Measurements from ENCODE around the gene ENO1. TPM values are rescaled to one million over a fixed set of nuclear protein-coding genes. Genes with fewer than 3 reads are reported as not detected.
"Not testable (repeated sequence)": the region's sequence is repeated elsewhere in the genome, so short reads cannot be mapped to it uniquely, and the experiment has no call there.

The ENO1 gene
- total RNA-seq, 2 experiments from 2014 or later = 4,199 to 4,245 TPM

DNA sequence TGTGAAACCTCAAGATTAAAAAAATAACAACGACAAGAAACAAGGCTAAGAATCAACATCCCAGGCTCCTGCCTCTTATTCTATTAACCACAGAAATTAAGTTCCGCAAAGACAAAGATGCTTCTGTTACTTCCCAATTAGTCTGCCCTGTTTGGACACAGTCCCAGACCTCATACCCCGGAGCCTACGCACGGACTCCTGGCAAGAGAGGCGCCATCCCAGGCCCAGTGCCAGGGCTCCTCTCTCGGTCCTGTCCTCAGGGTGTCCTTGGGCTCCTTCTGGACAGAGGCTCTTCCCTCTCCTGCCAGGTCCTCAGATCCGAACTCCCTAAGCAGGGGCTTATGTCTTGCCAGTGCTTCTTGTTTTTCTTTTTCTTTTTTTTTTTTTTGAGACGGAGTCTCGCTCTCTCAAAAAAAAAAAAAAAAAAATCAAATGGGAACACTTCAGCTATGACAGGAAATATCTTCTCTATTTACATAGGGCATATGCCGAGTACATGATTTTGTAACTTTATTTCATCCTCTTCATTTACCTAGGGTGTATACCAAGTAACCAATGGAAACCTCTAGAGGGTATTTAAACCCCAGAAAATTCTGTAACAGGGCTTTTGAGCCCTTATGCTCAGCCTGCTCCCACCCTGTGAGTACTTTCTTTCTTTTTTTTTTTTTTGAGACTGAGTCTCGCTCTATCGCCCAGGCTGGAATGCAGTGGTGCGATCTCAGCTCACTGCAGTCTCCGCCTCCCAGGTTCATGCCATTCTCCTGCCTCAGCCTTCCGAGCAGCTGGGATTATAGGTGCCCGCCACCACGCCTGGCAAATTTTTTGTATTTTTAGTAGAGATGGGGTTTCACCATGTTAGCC, 11.7 kb upstream of the ENO1 start:
- H3K4me1 Mint-ChIP-seq (ENCODE audit: low read depth) = peaks cover 6% of the 10 kb centered on the region
- intact Hi-C loops (cut with micrococcal nuclease) = no loop called here
- POLR2A ChIA-PET = no interaction called here
- H3K27me3 Mint-ChIP-seq = no peaks in the 10 kb centered on the region
- CTCF ChIA-PET = no interaction called here
- H3K9me3 Mint-ChIP-seq = no peaks in the 10 kb centered on the region
- no peak overlapping the region for H3K4me3 Mint-ChIP-seq
- H3K36me3 Mint-ChIP-seq (ENCODE audit: low read depth) = no peaks in the 10 kb centered on the region
- no peak for DNase-seq
- ATAC-seq = no peak
- TF ChIP-seq, protein P1, sequence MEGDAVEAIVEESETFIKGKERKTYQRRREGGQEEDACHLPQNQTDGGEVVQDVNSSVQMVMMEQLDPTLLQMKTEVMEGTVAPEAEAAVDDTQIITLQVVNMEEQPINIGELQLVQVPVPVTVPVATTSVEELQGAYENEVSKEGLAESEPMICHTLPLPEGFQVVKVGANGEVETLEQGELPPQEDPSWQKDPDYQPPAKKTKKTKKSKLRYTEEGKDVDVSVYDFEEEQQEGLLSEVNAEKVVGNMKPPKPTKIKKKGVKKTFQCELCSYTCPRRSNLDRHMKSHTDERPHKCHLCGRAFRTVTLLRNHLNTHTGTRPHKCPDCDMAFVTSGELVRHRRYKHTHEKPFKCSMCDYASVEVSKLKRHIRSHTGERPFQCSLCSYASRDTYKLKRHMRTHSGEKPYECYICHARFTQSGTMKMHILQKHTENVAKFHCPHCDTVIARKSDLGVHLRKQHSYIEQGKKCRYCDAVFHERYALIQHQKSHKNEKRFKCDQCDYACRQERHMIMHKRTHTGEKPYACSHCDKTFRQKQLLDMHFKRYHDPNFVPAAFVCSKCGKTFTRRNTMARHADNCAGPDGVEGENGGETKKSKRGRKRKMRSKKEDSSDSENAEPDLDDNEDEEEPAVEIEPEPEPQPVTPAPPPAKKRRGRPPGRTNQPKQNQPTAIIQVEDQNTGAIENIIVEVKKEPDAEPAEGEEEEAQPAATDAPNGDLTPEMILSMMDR (IDR thresholded peaks at IDR 0.05) = no peak
- H3K27ac Mint-ChIP-seq = no peak overlapping the region

DNA sequence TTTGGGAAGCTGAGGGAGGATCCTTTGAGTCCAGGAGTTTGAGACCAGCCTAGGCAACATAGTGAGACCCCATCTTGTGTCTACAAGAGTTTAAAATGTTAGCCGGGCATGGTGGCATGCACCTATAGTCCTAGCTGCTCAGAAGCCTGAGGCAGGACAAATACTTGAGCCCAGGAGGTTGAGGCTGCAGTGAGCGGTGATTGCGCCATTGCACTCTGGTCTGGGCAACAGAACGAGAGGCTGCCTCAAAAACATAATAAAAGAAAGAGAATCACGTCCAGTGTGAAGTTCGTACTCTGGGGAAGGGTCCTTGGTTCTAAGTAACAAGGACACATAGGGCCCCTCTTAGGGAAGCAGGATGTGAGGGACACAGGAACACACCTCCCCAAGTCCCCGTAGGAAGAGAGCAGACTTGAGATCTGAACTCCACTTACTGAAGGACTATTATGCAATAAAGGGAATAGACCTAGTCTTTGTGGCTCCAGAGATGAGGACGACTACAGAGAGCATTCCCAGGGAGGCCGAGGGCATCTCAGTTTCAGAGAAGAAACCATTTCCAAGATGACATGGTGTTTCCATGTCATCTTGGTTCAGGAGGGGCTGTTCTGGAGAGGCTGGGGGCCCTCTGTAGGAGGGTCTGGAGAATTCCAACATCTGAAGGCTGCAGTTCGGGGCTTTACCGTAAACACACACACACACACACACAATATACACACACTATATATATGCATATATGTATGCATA, 10.8 kb upstream of the ENO1 start:
- DNase-seq (no peak), ATAC-seq (no peak)
- no peak overlapping the region for H3K27ac Mint-ChIP-seq
- ChIA-PET CTCF (no interaction called here), POLR2A (interaction anchor here (0.6 kb wide), 1 partner anchor 30 kb away, joined by 3 read pairs; no protein-coding TSS in a partner anchor)
- no peaks in the 10 kb centered on the region for H3K9me3 Mint-ChIP-seq
- peaks cover 4% of the 10 kb centered on the region for H3K4me1 Mint-ChIP-seq (ENCODE audit: low read depth)
- intact Hi-C loops (cut with micrococcal nuclease) = no loop called here
- TF ChIP-seq, protein P1 (IDR thresholded peaks at IDR 0.05) = no peak
- no peaks in the 10 kb centered on the region for H3K36me3 Mint-ChIP-seq (ENCODE audit: low read depth)
- H3K4me3 Mint-ChIP-seq = no peak overlapping the region
- no peaks in the 10 kb centered on the region for H3K27me3 Mint-ChIP-seq

DNA sequence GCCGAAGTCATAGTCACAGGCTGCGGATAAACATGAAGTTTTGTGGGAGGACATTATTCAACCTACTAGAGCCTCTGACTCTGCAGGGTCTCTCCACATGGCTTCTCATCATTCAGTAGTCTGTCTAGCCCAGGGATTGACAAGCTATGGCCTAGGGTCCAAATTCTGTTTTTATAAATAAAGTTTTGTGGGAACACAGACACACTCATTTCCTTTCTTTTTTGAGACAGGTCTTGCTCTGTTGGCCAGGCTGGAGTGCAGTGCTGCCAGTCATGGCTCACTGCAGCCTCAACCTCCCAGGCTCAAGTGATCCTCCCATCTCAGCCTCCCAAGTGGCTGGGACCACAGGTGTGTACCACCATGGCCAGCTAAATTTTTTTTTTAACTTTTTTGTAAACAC, 8.1 kb upstream of the ENO1 start:
- H3K4me3 Mint-ChIP-seq = no peak overlapping the region
- H3K4me1 Mint-ChIP-seq (ENCODE audit: low read depth) = no peaks in the 10 kb centered on the region
- no peak overlapping the region for H3K27ac Mint-ChIP-seq
- TF ChIP-seq, protein P1 (IDR thresholded peaks at IDR 0.05) = no peak
- no peaks in the 10 kb centered on the region for H3K36me3 Mint-ChIP-seq (ENCODE audit: low read depth)
- ATAC-seq = no peak
- ChIA-PET POLR2A (interaction anchor here (0.7 to 2.9 kb wide), 7 partner anchors 9 to 32 kb away, joined by 3 to 16 read pairs (median 4); partner anchors contain the start of gene ENO1), CTCF (interaction anchor here (0.9 to 2.4 kb wide), 5 partner anchors 9 to 118 kb away, joined by 3 to 12 read pairs (median 3); no protein-coding TSS in a partner anchor)
- intact Hi-C loops (cut with micrococcal nuclease) = no loop called here
- no peaks in the 10 kb centered on the region for H3K27me3 Mint-ChIP-seq
- H3K9me3 Mint-ChIP-seq = no peaks in the 10 kb centered on the region
- no peak for DNase-seq

DNA sequence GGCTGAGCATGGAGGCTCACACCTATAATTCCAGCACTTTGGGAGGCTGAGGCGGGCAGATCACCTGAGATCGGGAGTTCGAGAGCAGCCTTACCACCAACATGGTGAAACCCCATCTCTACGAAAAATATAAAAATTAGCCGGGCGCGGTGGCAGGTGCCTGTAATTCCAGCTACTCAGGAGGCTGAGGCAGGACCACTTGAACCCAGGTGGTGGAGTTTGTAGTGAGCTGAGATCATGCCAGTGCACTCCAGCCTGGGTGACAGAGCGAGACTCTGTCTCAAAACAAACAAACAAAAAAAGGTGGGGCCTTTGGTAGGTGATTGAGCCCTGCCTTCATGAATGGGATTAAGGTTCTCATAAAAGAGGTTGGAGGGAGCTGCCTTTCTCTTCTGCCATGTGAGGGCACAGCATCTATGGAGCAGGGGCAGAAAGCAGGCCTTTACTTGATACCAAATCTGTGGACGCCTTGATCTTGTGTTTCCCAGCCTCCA, 7.6 kb upstream of the ENO1 start:
- H3K9me3 Mint-ChIP-seq; intact Hi-C loops (cut with micrococcal nuclease); H3K36me3 Mint-ChIP-seq (ENCODE audit: low read depth); ATAC-seq; H3K4me1 Mint-ChIP-seq (ENCODE audit: low read depth); H3K27ac Mint-ChIP-seq; DNase-seq; H3K27me3 Mint-ChIP-seq; H3K4me3 Mint-ChIP-seq: not testable (repeated sequence)
- ChIA-PET POLR2A (interaction anchor here (0.7 to 2.9 kb wide), 8 partner anchors 8 to 33 kb away, joined by 3 to 16 read pairs (median 4); partner anchors contain the start of gene ENO1), CTCF (interaction anchor here (0.9 to 2.4 kb wide), 4 partner anchors 18 to 119 kb away, joined by 3 to 12 read pairs (median 3); no protein-coding TSS in a partner anchor)

DNA sequence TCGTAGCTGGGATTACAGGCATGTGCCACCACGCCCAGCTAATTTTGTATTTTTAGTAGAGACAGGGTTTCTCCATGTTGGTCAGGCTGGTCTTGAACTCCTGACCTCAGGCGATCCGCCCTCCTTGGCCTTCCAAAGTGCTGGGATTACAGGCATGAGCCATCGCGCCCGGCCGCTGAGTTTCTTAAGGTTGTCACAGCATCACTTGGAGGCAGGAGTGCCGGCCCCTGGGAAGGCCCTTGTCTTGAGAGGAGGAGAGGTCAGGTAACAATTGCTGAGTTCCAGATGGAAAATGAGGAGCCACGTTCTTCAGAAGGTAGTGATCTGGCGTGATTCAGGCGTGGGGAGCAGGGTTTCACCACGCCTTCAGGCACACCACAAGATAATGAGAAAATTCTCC, 5.6 kb upstream of the ENO1 start:
- DNase-seq; H3K27me3 Mint-ChIP-seq; H3K36me3 Mint-ChIP-seq (ENCODE audit: low read depth); ATAC-seq; intact Hi-C loops (cut with micrococcal nuclease); H3K4me3 Mint-ChIP-seq; H3K9me3 Mint-ChIP-seq; H3K27ac Mint-ChIP-seq: not testable (repeated sequence)
- peaks cover 11% of the 10 kb centered on the region for H3K4me1 Mint-ChIP-seq (ENCODE audit: low read depth)
- ChIA-PET POLR2A (interaction anchor here (1.8 to 2.0 kb wide), 2 partner anchors 14 to 16 kb away, joined by 6 to 7 read pairs; no protein-coding TSS in a partner anchor), CTCF (interaction anchor here (0.7 to 1.0 kb wide), 2 partner anchors 22 to 121 kb away, joined by 3 to 4 read pairs; no protein-coding TSS in a partner anchor)
